ENCODE measurements around the gene BCL11B. TPM values are rescaled to one million over a fixed set of nuclear protein-coding genes. Genes with fewer than 3 reads are reported as not detected.
A peak's percentile ranks its signal among the peaks of the same experiment; 100 is the strongest.

The BCL11B gene
- polyA plus RNA-seq, 4 donors: 0.45 to 5.1 (median 1.5) TPM

DNA sequence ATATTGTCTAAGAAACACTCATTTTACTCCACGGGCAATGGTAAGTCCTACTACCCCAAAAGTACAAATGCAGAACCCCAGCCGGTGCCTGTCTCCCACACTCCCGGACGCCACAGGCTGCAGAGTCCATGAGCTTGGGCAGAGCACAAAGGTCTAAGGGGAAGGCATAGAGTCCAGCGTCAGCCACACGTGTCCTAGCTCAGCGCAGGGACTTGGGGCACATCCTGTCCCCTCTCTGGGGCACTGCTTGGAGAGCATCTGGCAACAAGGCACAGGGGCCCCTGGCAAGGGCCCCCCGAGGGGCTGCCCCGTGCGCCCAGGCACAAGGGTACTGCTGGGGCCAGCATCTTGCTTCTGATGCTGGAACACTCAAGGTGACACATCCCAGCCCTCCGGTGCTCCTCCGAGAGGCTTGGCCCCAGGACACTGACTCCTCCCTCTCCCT lies 58.4 kb downstream of the BCL11B start:
- Histone ChIP-seq H3K27ac (ENCODE audit: low read depth in 1 of 3, low read length in 2 of 3) (no peak overlapping the region), H3K4me1 (ENCODE audit: control insufficient read depth in 3 of 3, insufficient read depth in 2 of 3, low read depth in 1 of 3, low read length in 2 of 3) (peaks cover 0 to 3% (median 0%) of the 10 kb centered on the region in 3 donors), H3K36me3 (ENCODE audit: control insufficient read depth in 3 of 3, insufficient read depth in 2 of 3, low read depth in 1 of 3, low read length in 3 of 3) (peaks cover 0 to 25% (median 0%) of the 10 kb centered on the region in 3 donors), H3K9me3 (ENCODE audit: control insufficient read depth in 2 of 2, insufficient read depth in 1 of 2, low read depth in 1 of 2, low read length in 1 of 2) (no peaks in the 10 kb centered on the region), H3K4me3 (ENCODE audit: low read depth in 1 of 3, low read length in 3 of 3) (no peak overlapping the region), H3K27me3 (ENCODE audit: control insufficient read depth in 3 of 3, insufficient read depth in 3 of 3, low read length in 3 of 3) (no peaks in the 10 kb centered on the region)
- FAIRE-seq (no peak), DNase-seq (peak in 1 of 2 donors; percentile 35)
- 70 to 80% (median 70%) methylated on average over 12 of the region's 12 CpGs for WGBS, 3 donors

DNA sequence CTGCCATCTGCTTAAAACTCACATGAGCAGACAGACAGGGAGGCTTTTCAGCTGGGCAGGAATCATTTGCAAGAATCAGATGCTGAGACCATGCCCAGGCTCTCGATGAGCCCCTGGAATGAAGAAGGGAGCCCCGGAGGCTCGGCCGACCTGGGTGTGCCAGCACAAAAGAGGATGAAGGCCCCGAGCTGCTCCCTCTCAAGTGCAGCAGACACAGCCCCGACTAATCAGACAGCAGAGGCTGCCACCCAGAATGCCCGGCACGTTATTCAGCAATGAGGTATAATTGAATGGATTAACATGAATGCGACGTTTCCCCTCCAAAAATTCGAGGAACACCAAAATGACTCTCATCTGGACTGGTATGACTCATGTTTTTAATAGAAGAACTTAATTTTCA lies 58.9 kb downstream of the BCL11B start:
- no peaks in the 10 kb centered on the region for H3K9me3 ChIP-seq (ENCODE audit: control insufficient read depth in 2 of 2, insufficient read depth in 1 of 2, low read depth in 1 of 2, low read length in 1 of 2)
- DNase-seq: no peak
- no peak overlapping the region for H3K4me3 ChIP-seq (ENCODE audit: low read depth in 1 of 3, low read length in 3 of 3)
- H3K27ac ChIP-seq (ENCODE audit: low read depth in 1 of 3, low read length in 2 of 3): no peak overlapping the region
- peaks cover 0 to 3% (median 0%) of the 10 kb centered on the region in 3 donors for H3K4me1 ChIP-seq (ENCODE audit: control insufficient read depth in 3 of 3, insufficient read depth in 2 of 3, low read depth in 1 of 3, low read length in 2 of 3)
- peaks cover 0 to 25% (median 0%) of the 10 kb centered on the region in 3 donors for H3K36me3 ChIP-seq (ENCODE audit: control insufficient read depth in 3 of 3, insufficient read depth in 2 of 3, low read depth in 1 of 3, low read length in 3 of 3)
- H3K27me3 ChIP-seq (ENCODE audit: control insufficient read depth in 3 of 3, insufficient read depth in 3 of 3, low read length in 3 of 3): no peaks in the 10 kb centered on the region
- FAIRE-seq: no peak
- 75 to 83% (median 75%) methylated on average over 11 of the region's 11 CpGs for WGBS, 3 donors

DNA sequence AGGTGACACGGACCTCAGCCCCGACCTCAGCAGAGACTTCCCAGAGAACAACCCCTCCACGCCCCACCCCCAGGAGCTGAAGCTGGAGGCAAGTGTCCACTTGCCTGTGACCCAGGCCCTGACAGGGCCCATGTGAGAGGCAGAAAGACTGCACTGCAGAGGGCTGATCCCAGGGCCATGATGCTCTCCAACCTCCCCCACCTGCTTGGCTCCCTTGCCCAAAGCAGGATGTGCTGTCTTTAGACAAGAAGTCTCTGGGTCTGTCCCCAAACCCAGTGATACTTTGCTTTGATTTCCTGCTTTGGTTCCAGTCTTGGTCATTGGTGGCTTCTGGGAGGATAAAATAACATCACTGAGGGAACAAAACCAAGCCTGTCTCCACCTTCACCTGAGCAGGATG lies 59.4 kb downstream of the BCL11B start:
- WGBS, 3 donors: 81 to 90% (median 90%) methylated on average over 3 of the region's 3 CpGs
- DNase-seq (no peak), FAIRE-seq (no peak)
- Histone ChIP-seq H3K27me3 (ENCODE audit: control insufficient read depth in 3 of 3, insufficient read depth in 3 of 3, low read length in 3 of 3) (no peaks in the 10 kb centered on the region), H3K4me3 (ENCODE audit: low read depth in 1 of 3, low read length in 3 of 3) (no peak overlapping the region), H3K27ac (ENCODE audit: low read depth in 1 of 3, low read length in 2 of 3) (no peak overlapping the region), H3K4me1 (ENCODE audit: control insufficient read depth in 3 of 3, insufficient read depth in 2 of 3, low read depth in 1 of 3, low read length in 2 of 3) (peaks cover 0 to 3% (median 0%) of the 10 kb centered on the region in 3 donors), H3K36me3 (ENCODE audit: control insufficient read depth in 3 of 3, insufficient read depth in 2 of 3, low read depth in 1 of 3, low read length in 3 of 3) (peaks cover 0 to 27% (median 0%) of the 10 kb centered on the region in 3 donors), H3K9me3 (ENCODE audit: control insufficient read depth in 2 of 2, insufficient read depth in 1 of 2, low read depth in 1 of 2, low read length in 1 of 2) (no peaks in the 10 kb centered on the region)

DNA sequence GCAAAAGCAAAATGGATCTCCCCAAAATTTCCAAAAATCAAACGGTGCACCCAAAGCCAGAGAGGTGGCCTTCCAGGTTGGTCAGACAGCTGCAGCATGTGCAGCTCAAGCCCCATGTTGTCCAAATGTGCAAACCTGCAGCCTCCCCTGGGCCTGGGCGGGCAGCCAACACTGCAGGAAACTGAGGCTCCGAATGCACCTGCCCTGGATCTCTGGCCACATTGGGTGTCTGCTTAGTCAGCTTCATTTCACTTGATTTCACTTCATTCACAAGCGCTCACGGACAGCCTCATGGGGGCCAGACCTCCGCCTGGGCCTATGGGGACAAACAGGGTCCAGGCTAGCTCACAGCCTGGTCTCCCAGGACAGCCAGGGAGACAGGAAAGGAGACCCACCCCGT lies 59.8 kb downstream of the BCL11B start:
- Histone ChIP-seq H3K4me3 (ENCODE audit: low read depth in 1 of 3, low read length in 3 of 3) (no peak overlapping the region), H3K4me1 (ENCODE audit: control insufficient read depth in 3 of 3, insufficient read depth in 2 of 3, low read depth in 1 of 3, low read length in 2 of 3) (peaks cover 0 to 3% (median 0%) of the 10 kb centered on the region in 3 donors), H3K27me3 (ENCODE audit: control insufficient read depth in 3 of 3, insufficient read depth in 3 of 3, low read length in 3 of 3) (no peaks in the 10 kb centered on the region), H3K27ac (ENCODE audit: low read depth in 1 of 3, low read length in 2 of 3) (no peak overlapping the region), H3K36me3 (ENCODE audit: control insufficient read depth in 3 of 3, insufficient read depth in 2 of 3, low read depth in 1 of 3, low read length in 3 of 3) (peaks cover 0 to 25% (median 0%) of the 10 kb centered on the region in 3 donors), H3K9me3 (ENCODE audit: control insufficient read depth in 2 of 2, insufficient read depth in 1 of 2, low read depth in 1 of 2, low read length in 1 of 2) (no peaks in the 10 kb centered on the region)
- FAIRE-seq: no peak
- WGBS, 3 donors: 82 to 86% (median 83%) methylated on average over 7 of the region's 7 CpGs
- DNase-seq: no peak

DNA sequence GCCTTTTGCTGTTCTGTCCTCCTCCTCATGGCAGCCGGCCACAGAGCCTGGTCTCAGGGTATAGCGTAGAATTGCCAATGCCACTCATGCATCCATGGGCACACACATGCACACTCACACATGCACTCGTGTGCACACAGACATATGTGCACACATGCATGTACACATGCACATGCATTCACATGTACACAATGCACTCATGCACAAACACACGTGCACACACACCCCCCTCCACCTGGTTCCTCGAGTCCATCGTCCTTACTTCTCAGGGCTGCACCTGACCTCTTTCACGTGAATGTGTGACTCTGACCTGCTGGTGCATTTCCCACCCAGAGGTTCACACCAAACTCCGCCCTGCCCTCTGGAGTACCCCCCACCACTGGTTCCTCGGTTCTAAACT lies 60.6 kb downstream of the BCL11B start:
- Histone ChIP-seq H3K4me1 (ENCODE audit: control insufficient read depth in 3 of 3, insufficient read depth in 2 of 3, low read depth in 1 of 3, low read length in 2 of 3) (peaks cover 0 to 2% (median 0%) of the 10 kb centered on the region in 3 donors), H3K4me3 (ENCODE audit: low read depth in 1 of 3, low read length in 3 of 3) (no peak overlapping the region), H3K36me3 (ENCODE audit: control insufficient read depth in 3 of 3, insufficient read depth in 2 of 3, low read depth in 1 of 3, low read length in 3 of 3) (peaks cover 0 to 24% (median 0%) of the 10 kb centered on the region in 3 donors), H3K9me3 (ENCODE audit: control insufficient read depth in 2 of 2, insufficient read depth in 1 of 2, low read depth in 1 of 2, low read length in 1 of 2) (no peaks in the 10 kb centered on the region), H3K27me3 (ENCODE audit: control insufficient read depth in 3 of 3, insufficient read depth in 3 of 3, low read length in 3 of 3) (no peaks in the 10 kb centered on the region), H3K27ac (ENCODE audit: low read depth in 1 of 3, low read length in 2 of 3) (no peak overlapping the region)
- 73 to 81% (median 76%) methylated on average over 9 of the region's 9 CpGs for WGBS, 3 donors
- FAIRE-seq: no peak
- no peak for DNase-seq

DNA sequence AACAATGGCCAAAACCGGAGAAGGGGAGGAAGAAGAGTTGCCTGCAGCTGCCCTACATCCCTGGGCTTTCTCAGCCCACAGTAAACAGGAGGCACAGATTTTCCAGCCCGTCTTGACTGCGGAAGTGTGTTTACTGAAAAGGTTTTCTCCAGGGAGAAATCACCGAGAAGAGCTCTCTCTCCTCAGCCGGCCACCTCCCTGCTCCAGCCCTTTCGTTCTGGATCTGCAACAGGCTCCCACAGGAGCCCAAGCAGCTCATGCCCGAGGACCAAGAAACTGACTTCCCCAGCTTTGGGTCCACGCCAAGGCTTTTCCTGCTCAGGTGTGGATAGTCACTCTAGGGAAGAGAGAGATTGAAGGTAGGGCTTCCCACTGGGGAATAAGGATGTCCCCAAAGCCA lies 61.7 kb downstream of the BCL11B start:
- Histone ChIP-seq H3K4me3 (ENCODE audit: low read depth in 1 of 3, low read length in 3 of 3) (no peak overlapping the region), H3K27ac (ENCODE audit: low read depth in 1 of 3, low read length in 2 of 3) (no peak overlapping the region), H3K36me3 (ENCODE audit: control insufficient read depth in 3 of 3, insufficient read depth in 2 of 3, low read depth in 1 of 3, low read length in 3 of 3) (peaks cover 0 to 27% (median 0%) of the 10 kb centered on the region in 3 donors), H3K9me3 (ENCODE audit: control insufficient read depth in 2 of 2, insufficient read depth in 1 of 2, low read depth in 1 of 2, low read length in 1 of 2) (no peaks in the 10 kb centered on the region), H3K4me1 (ENCODE audit: control insufficient read depth in 3 of 3, insufficient read depth in 2 of 3, low read depth in 1 of 3, low read length in 2 of 3) (no peaks in the 10 kb centered on the region), H3K27me3 (ENCODE audit: control insufficient read depth in 3 of 3, insufficient read depth in 3 of 3, low read length in 3 of 3) (no peaks in the 10 kb centered on the region)
- FAIRE-seq (no peak), DNase-seq (no peak)
- WGBS, 3 donors: 70 to 86% (median 81%) methylated on average over 8 of the region's 8 CpGs

DNA sequence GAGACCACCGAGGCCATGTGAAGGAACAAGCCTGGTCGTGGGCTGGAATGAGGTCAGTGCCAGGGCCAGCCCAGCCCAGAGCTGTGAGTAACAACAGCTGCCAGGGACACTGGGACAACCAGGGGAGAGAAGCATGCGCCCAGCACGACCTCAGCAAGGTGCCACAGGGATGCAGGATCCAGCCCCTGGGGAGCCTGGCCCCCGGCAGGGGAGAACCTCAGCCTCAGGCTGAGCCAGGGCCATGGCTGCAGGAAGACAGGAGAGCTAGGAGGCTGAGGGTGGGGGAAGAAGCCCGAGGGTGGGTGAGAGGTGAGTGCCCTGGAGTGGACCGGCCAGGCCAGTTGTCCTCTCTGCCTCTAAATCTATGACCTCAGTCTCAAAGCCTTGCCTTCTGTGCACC lies 62.6 kb downstream of the BCL11B start:
- Histone ChIP-seq H3K9me3 (ENCODE audit: control insufficient read depth in 2 of 2, insufficient read depth in 1 of 2, low read depth in 1 of 2, low read length in 1 of 2) (no peaks in the 10 kb centered on the region), H3K27ac (ENCODE audit: low read depth in 1 of 3, low read length in 2 of 3) (no peak overlapping the region), H3K4me3 (ENCODE audit: low read depth in 1 of 3, low read length in 3 of 3) (no peak overlapping the region), H3K4me1 (ENCODE audit: control insufficient read depth in 3 of 3, insufficient read depth in 2 of 3, low read depth in 1 of 3, low read length in 2 of 3) (no peaks in the 10 kb centered on the region), H3K36me3 (ENCODE audit: control insufficient read depth in 3 of 3, insufficient read depth in 2 of 3, low read depth in 1 of 3, low read length in 3 of 3) (peaks cover 0 to 33% (median 0%) of the 10 kb centered on the region in 3 donors), H3K27me3 (ENCODE audit: control insufficient read depth in 3 of 3, insufficient read depth in 3 of 3, low read length in 3 of 3) (no peaks in the 10 kb centered on the region)
- 72 to 82% (median 82%) methylated on average over 6 to 7 of the region's 7 CpGs for WGBS, 3 donors
- DNase-seq: no peak
- no peak for FAIRE-seq

DNA sequence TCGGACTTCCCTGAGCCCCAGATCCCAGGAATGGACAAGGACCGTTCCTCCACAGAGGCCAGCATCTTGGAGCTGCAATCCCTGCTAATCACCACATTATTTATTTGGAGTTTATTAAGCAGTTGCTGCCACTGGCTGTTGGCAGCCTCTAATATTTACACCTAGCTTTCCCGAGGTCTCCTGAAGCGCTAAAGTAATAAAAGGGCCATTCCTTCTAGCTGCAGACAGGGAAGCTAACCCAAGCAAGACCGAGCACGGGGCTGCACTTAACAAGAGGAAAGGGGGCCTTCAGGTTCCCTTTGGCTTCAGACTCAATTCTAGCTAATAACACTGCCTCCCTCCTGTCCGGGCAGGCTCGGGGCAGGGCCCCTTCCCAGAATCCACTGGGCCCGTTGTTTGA lies 63.7 kb downstream of the BCL11B start:
- no peak for FAIRE-seq
- WGBS, 3 donors: 64 to 67% (median 64%) methylated on average over 9 of the region's 9 CpGs
- H3K27ac ChIP-seq (ENCODE audit: low read depth in 1 of 3, low read length in 2 of 3): no peak overlapping the region
- no peaks in the 10 kb centered on the region for H3K4me1 ChIP-seq (ENCODE audit: control insufficient read depth in 3 of 3, insufficient read depth in 2 of 3, low read depth in 1 of 3, low read length in 2 of 3)
- H3K9me3 ChIP-seq (ENCODE audit: control insufficient read depth in 2 of 2, insufficient read depth in 1 of 2, low read depth in 1 of 2, low read length in 1 of 2): no peaks in the 10 kb centered on the region
- no peak overlapping the region for H3K4me3 ChIP-seq (ENCODE audit: low read depth in 1 of 3, low read length in 3 of 3)
- peaks cover 0 to 34% (median 0%) of the 10 kb centered on the region in 3 donors for H3K36me3 ChIP-seq (ENCODE audit: control insufficient read depth in 3 of 3, insufficient read depth in 2 of 3, low read depth in 1 of 3, low read length in 3 of 3)
- DNase-seq: no peak
- no peaks in the 10 kb centered on the region for H3K27me3 ChIP-seq (ENCODE audit: control insufficient read depth in 3 of 3, insufficient read depth in 3 of 3, low read length in 3 of 3)

DNA sequence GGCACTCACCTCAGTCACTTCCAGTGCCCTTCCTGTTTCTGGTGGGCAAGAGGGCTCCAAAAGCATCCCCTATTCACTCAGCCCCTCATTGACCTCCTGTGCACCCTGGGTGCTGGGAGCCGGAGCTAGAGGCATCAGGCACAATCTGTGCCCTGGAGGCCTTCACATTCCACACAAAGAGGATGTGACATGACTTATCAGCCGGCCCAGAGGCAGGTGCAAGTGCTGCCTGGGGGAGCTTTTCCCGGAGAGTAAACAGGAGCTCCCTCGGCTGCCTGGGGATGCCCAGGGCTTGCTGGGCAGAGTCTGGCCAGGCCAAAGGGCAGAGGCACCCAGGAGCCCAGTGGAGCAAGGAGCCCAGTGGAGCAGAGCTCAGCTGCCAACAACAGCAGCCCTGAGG lies 64.5 kb downstream of the BCL11B start:
- DNase-seq (no peak), FAIRE-seq (no peak)
- Histone ChIP-seq H3K9me3 (ENCODE audit: control insufficient read depth in 2 of 2, insufficient read depth in 1 of 2, low read depth in 1 of 2, low read length in 1 of 2) (no peaks in the 10 kb centered on the region), H3K4me3 (ENCODE audit: low read depth in 1 of 3, low read length in 3 of 3) (no peak overlapping the region), H3K4me1 (ENCODE audit: control insufficient read depth in 3 of 3, insufficient read depth in 2 of 3, low read depth in 1 of 3, low read length in 2 of 3) (no peaks in the 10 kb centered on the region), H3K27me3 (ENCODE audit: control insufficient read depth in 3 of 3, insufficient read depth in 3 of 3, low read length in 3 of 3) (no peaks in the 10 kb centered on the region), H3K36me3 (ENCODE audit: control insufficient read depth in 3 of 3, insufficient read depth in 2 of 3, low read depth in 1 of 3, low read length in 3 of 3) (peaks cover 0 to 38% (median 0%) of the 10 kb centered on the region in 3 donors), H3K27ac (ENCODE audit: low read depth in 1 of 3, low read length in 2 of 3) (no peak overlapping the region)
- 32 to 48% (median 40%) methylated on average over 4 of the region's 4 CpGs for WGBS, 3 donors
